GM23338 (cell line): ENCODE results near the gene FAM32A. TPM values are rescaled to one million over a fixed set of nuclear protein-coding genes. Genes with fewer than 3 reads are reported as not detected.

Experiments
- ATAC-seq: fragments of 200-7000 bp; cut with Tn5 transposase; 3 replicates; pipeline ENCODE4 v1.9.1; 2020
- DNase-seq: peaks from one replicate; pipeline ENCODE4 v3.0.0-alpha.2; 2015; ENCODE audit warnings: low spot score
- H2AFZ ChIP-seq: fragments of 200-600 bp; sonication (generic); 2 replicates; pipeline ENCODE4 v1.8.0; 2016; ENCODE audit warnings: antibody characterized with exemption, mild to moderate bottlenecking, moderate library complexity
- H3F3A ChIP-seq: fragments of 200-600 bp; sonication (generic); replicated peaks from 2 replicates; pipeline ENCODE4 v1.8.0; 2017; ENCODE audit warnings: antibody characterized with exemption, mixed run types, low read depth
- H3K27ac ChIP-seq: fragments of 200-600 bp; sonication (generic); 2 replicates; pipeline ENCODE4 v1.6.1; 2016; ENCODE audit warnings: low read depth
- H3K27me3 ChIP-seq: fragments of 200-600 bp; sonication (generic); 2 replicates; pipeline ENCODE4 v1.8.0; 2016; ENCODE audit warnings: mild to moderate bottlenecking, mixed run types, moderate library complexity; ENCODE audit not compliant: insufficient read depth
- H3K36me3 ChIP-seq: fragments of 200-600 bp; sonication (generic); 2 replicates; pipeline ENCODE4 v1.8.0; 2016; ENCODE audit warnings: mild to moderate bottlenecking; ENCODE audit not compliant: insufficient read depth
- H3K4me1 ChIP-seq: fragments of 200-600 bp; sonication (generic); 2 replicates; pipeline ENCODE4 v1.8.0; 2016; ENCODE audit warnings: mild to moderate bottlenecking, moderate library complexity; ENCODE audit not compliant: insufficient read depth
- H3K4me2 ChIP-seq: fragments of 200-600 bp; sonication (generic); 2 replicates; pipeline ENCODE4 v1.7.1; 2017; ENCODE audit warnings: mixed run types
- H3K4me3 ChIP-seq: fragments of 200-600 bp; sonication (generic); 2 replicates; pipeline ENCODE4 v1.6.1; 2016; ENCODE audit warnings: mixed run types
- H3K79me2 ChIP-seq: fragments of 200-600 bp; sonication (generic); replicated peaks from 2 replicates; pipeline ENCODE4 v1.8.0; 2017; ENCODE audit warnings: mild to moderate bottlenecking; ENCODE audit not compliant: insufficient read depth
- H3K9me2 ChIP-seq: fragments of 200-600 bp; sonication (generic); 2 replicates; pipeline ENCODE4 v1.8.0; 2017; ENCODE audit not compliant: insufficient read depth
- H4K20me1 ChIP-seq: fragments of 200-600 bp; sonication (generic); replicated peaks from 2 replicates; pipeline ENCODE4 v1.8.0; 2017; ENCODE audit warnings: mild to moderate bottlenecking; ENCODE audit not compliant: insufficient read depth
- H3K27ac Mint-ChIP-seq: 2 replicates; pipeline ENCODE4 v1.8.0; 2020; ENCODE audit warnings: inconsistent platforms, mild to moderate bottlenecking, moderate library complexity, mixed read lengths
- H3K27me3 Mint-ChIP-seq: 3 replicates; pipeline ENCODE4 v1.8.0; 2022; ENCODE audit warnings: low read depth, mild to moderate bottlenecking, moderate library complexity, mixed read lengths, inconsistent platforms; ENCODE audit not compliant: insufficient read depth, poor library complexity
- H3K36me3 Mint-ChIP-seq: 3 replicates; pipeline ENCODE4 v1.8.0; 2021; ENCODE audit warnings: low read depth, mild to moderate bottlenecking, inconsistent platforms, moderate library complexity, mixed read lengths
- H3K4me1 Mint-ChIP-seq: 3 replicates; pipeline ENCODE4 v1.8.0; 2020; ENCODE audit warnings: mild to moderate bottlenecking, inconsistent platforms, mixed read lengths
- H3K4me3 Mint-ChIP-seq: 3 replicates; pipeline ENCODE4 v1.8.0; 2021; ENCODE audit warnings: moderate library complexity, mild to moderate bottlenecking, inconsistent platforms, mixed read lengths
- H3K9me3 Mint-ChIP-seq: 3 replicates; pipeline ENCODE4 v1.8.0; 2020; ENCODE audit warnings: moderate library complexity, mild to moderate bottlenecking, inconsistent platforms, mixed read lengths
- CREB1 ChIP-seq: fragments of 250-450 bp; sonication (Bioruptor Pico); IDR thresholded peaks from 2 replicates; pipeline ENCODE4 v1.5.0; 2020; ENCODE audit warnings: low read depth, mild to moderate bottlenecking, moderate library complexity
- CTCF ChIP-seq, 2 experiments: fragments of 200-600 bp in 1 of 2; sonication (generic) in 1 of 2; conservative IDR thresholded peaks; 2 replicates each; pipeline versions ENCODE4 v1.5.1 to v1.6.1; 2016 to 2017; ENCODE audit warnings: antibody characterized with exemption in 2 of 2, low read depth in 2 of 2, mild to moderate bottlenecking in 2 of 2, moderate library complexity in 1 of 2
- ETS1 ChIP-seq: IDR thresholded peaks from 2 replicates; pipeline ENCODE4 v1.6.1; 2016; ENCODE audit warnings: antibody characterized with exemption
- EZH2phosphoT487 ChIP-seq: fragments of 200-600 bp; sonication (generic); IDR thresholded peaks from one replicate; pipeline ENCODE4 v1.8.1; 2018; ENCODE audit warnings: antibody characterized with exemption; ENCODE audit not compliant: unreplicated experiment
- JUNB ChIP-seq: IDR thresholded peaks from one replicate; pipeline ENCODE4 v1.6.1; 2016; ENCODE audit warnings: antibody characterized with exemption; ENCODE audit not compliant: unreplicated experiment
- NANOG ChIP-seq: IDR thresholded peaks from 2 replicates; pipeline ENCODE4 v1.6.1; 2016; ENCODE audit warnings: antibody characterized with exemption, borderline replicate concordance
- POLR2AphosphoS5 ChIP-seq: IDR thresholded peaks from 2 replicates; pipeline ENCODE4 v1.6.1; 2016; ENCODE audit warnings: antibody characterized with exemption, low read depth
- REST ChIP-seq: IDR thresholded peaks from one replicate; pipeline ENCODE4 v1.6.1; 2018; ENCODE audit warnings: antibody characterized with exemption; ENCODE audit not compliant: unreplicated experiment
- STAT1 ChIP-seq: IDR thresholded peaks from one replicate; pipeline ENCODE4 v1.6.1; 2016; ENCODE audit warnings: antibody characterized with exemption; ENCODE audit not compliant: unreplicated experiment
- ZNF114 ChIP-seq: fragments of 250-450 bp; sonication (Bioruptor Pico); IDR thresholded peaks from 2 replicates; pipeline ENCODE4 v1.5.0; 2020; ENCODE audit warnings: mild to moderate bottlenecking, moderate library complexity
- ZNF331 ChIP-seq: fragments of 250-450 bp; sonication (Bioruptor Pico); IDR thresholded peaks from 2 replicates; pipeline ENCODE4 v1.5.0; 2020; ENCODE audit warnings: low read depth, mild to moderate bottlenecking, moderate library complexity
- polyA plus RNA-seq: library from polyadenylated mRNA; unstranded; fragments of >200 nt; fragmentation: Nextera tagmentation; extraction: Ambion mirVana; gene quantifications from 2 replicates; pipeline ENCODE4 v1.2.1, GENCODE V29; 2016
- total RNA-seq: library from RNA; depleted of rRNA; stranded (reverse); fragments of >200 nt; shearing (Covaris generic); gene quantifications from 2 replicates; pipeline ENCODE4 v1.2.3, GENCODE V29; 2014

FAM32A gene
- total and polyA plus RNA-seq, 2 experiments from 2014 or later, result 58.2 to 67.3 TPM

- ATAC-seq, result peak; percentile 47
- no peaks in the 10 kb centered on the region for H3K9me2 ChIP-seq
- no peaks in the 10 kb centered on the region for H3K9me3 Mint-ChIP-seq
- H3K27ac Mint-ChIP-seq, result peak overlapping the region; percentile 52
- H3K79me2 ChIP-seq, result no peaks in the 10 kb centered on the region
- 0 out of 2 replicates have a peak, but pooled peaks cover 4% of the 10 kb centered on the region for H4K20me1 ChIP-seq
- no peaks in the 10 kb centered on the region; the same call in 1 of the 2 replicates for H3K36me3 ChIP-seq
- H3K27me3 Mint-ChIP-seq, result peaks cover 4% of the 10 kb centered on the region
- TF ChIP-seq JUNB (no peak), POLR2AphosphoS5 (no peak), NANOG (no peak), STAT1 (no peak), CTCF (conservative IDR thresholded peaks at IDR 0.05; ENCODE audit: low read depth in 2 of 2) (no peak), REST (no peak), CREB1 (CRISPR knock-in tag) (no peak), ZNF331 (CRISPR knock-in tag) (no peak), ZNF114 (no peak), EZH2phosphoT487 (no peak), ETS1 (no peak)
- peaks cover 8% of the 10 kb centered on the region; the same call in 2 of the 3 replicates for H3K4me1 Mint-ChIP-seq
- H3F3A ChIP-seq, result no peaks in the 10 kb centered on the region
- H3K27me3 ChIP-seq, result no peaks in the 10 kb centered on the region
- peak; percentile 73 for DNase-seq
- peaks cover 33% of the 10 kb centered on the region for H3K36me3 Mint-ChIP-seq
- H3K4me3 ChIP-seq, result no peak overlapping the region
- no peak overlapping the region for H3K4me2 ChIP-seq
- no peak overlapping the region for H3K4me3 Mint-ChIP-seq
- H2AFZ ChIP-seq, result no peak overlapping the region
- no peak overlapping the region for H3K27ac ChIP-seq
- H3K4me1 ChIP-seq, result peaks cover 3% of the 10 kb centered on the region
Observed at GRCh38 chr19:16193466-16193865, 8.3 kb downstream of the FAM32A start.
